ENCODE measurements around the gene GM2A.

- TF ChIP-seq CTCF (IDR thresholded peaks at IDR 0.05) (no peak), POLR2A (IDR thresholded peaks at IDR 0.05) (no peak)
These were observed 34.8 kb upstream of the GM2A start for GRCh38 chr5:151218177-151218576.

Data from esophagus squamous epithelium (tissue), 4 donors.